ENCODE measurements around the gene EFL1. TPM values are rescaled to one million over a fixed set of nuclear protein-coding genes. Genes with fewer than 3 reads are reported as not detected.

Gene EFL1
- polyA plus RNA-seq, 1 donor from 2014 or later = 16.8 TPM

- Histone ChIP-seq H2AFZ (ENCODE audit: low read depth, low read length) (no peak overlapping the region), H3K9ac (ENCODE audit: low read length) (no peak overlapping the region), H3K36me3 (ENCODE audit: insufficient read depth, low read length) (no peaks in the 10 kb centered on the region), H3K27ac (ENCODE audit: low read length) (no peak overlapping the region), H3K27me3 (ENCODE audit: insufficient read depth, low read depth, low read length) (no peaks in the 10 kb centered on the region), H4K20me1 (ENCODE audit: insufficient read depth) (no peaks in the 10 kb centered on the region), H3K79me2 (replicated peaks; ENCODE audit: insufficient read depth, low read length) (no peaks in the 10 kb centered on the region), H3K9me3 (ENCODE audit: low read length) (no peaks in the 10 kb centered on the region), H3K4me2 (ENCODE audit: low read length) (no peak overlapping the region), H3K4me3 (ENCODE audit: low read length) (no peak overlapping the region), H3F3A (ENCODE audit: insufficient read depth, low read length, poor library complexity, severe bottlenecking) (no peaks in the 10 kb centered on the region), H3K9me2 (ENCODE audit: insufficient read depth, low read length) (no peaks in the 10 kb centered on the region)
- no peak for TF ChIP-seq EZH2 (IDR thresholded peaks at IDR 0.05; ENCODE audit: borderline replicate concordance, insufficient read depth, low read length, poor library complexity, severe bottlenecking)
- TF ChIP-seq EP300 (conservative IDR thresholded peaks at IDR 0.05; ENCODE audit: poor library complexity, severe bottlenecking) = no peak
- no peak for TF ChIP-seq POLR2AphosphoS5 (IDR thresholded peaks at IDR 0.05)
Measured at GRCh38 chr15:82132096-82132495, 130.4 kb downstream of the EFL1 start.

- Histone ChIP-seq H2AFZ (ENCODE audit: low read depth, low read length) (no peak overlapping the region), H3K4me3 (ENCODE audit: low read length) (no peak overlapping the region), H3K36me3 (ENCODE audit: insufficient read depth, low read length) (no peaks in the 10 kb centered on the region), H3K27me3 (ENCODE audit: insufficient read depth, low read depth, low read length) (no peaks in the 10 kb centered on the region), H3K9ac (ENCODE audit: low read length) (no peak overlapping the region), H4K20me1 (ENCODE audit: insufficient read depth) (no peaks in the 10 kb centered on the region), H3K9me3 (ENCODE audit: low read length) (no peaks in the 10 kb centered on the region), H3K9me2 (ENCODE audit: insufficient read depth, low read length) (no peaks in the 10 kb centered on the region), H3K27ac (ENCODE audit: low read length) (no peak overlapping the region), H3F3A (ENCODE audit: insufficient read depth, low read length, poor library complexity, severe bottlenecking) (no peaks in the 10 kb centered on the region), H3K79me2 (replicated peaks; ENCODE audit: insufficient read depth, low read length) (no peaks in the 10 kb centered on the region), H3K4me2 (ENCODE audit: low read length) (no peak overlapping the region)
- TF ChIP-seq RAD21 (conservative IDR thresholded peaks at IDR 0.05) (no peak), MXI1 (conservative IDR thresholded peaks at IDR 0.05; ENCODE audit: poor library complexity, severe bottlenecking) (no peak), POLR2AphosphoS5 (IDR thresholded peaks at IDR 0.05) (no peak)
Measured at GRCh38 chr15:82130248-82130647, 132.3 kb downstream of the EFL1 start.

GRCh38 chr15:82129761-82130160 lies 132.8 kb downstream of the EFL1 start:
- no peaks in the 10 kb centered on the region for H3K27me3 ChIP-seq (ENCODE audit: insufficient read depth, low read depth, low read length)
- H3K36me3 ChIP-seq (ENCODE audit: insufficient read depth, low read length) = no peaks in the 10 kb centered on the region
- H4K20me1 ChIP-seq (ENCODE audit: insufficient read depth) = no peaks in the 10 kb centered on the region
- no peak overlapping the region for H2AFZ ChIP-seq (ENCODE audit: low read depth, low read length)
- no peaks in the 10 kb centered on the region for H3F3A ChIP-seq (ENCODE audit: insufficient read depth, low read length, poor library complexity, severe bottlenecking)
- H3K9ac ChIP-seq (ENCODE audit: low read length) = no peak overlapping the region
- no peak overlapping the region for H3K4me2 ChIP-seq (ENCODE audit: low read length)
- no peak overlapping the region for H3K4me3 ChIP-seq (ENCODE audit: low read length)
- no peak for TF ChIP-seq RAD21 (conservative IDR thresholded peaks at IDR 0.05)
- TF ChIP-seq SMC3 (conservative IDR thresholded peaks at IDR 0.05; ENCODE audit: poor library complexity) = no peak
- TF ChIP-seq TAF1 (IDR thresholded peaks at IDR 0.05; ENCODE audit: low read depth) = no peak
- no peak for TF ChIP-seq EP300 (conservative IDR thresholded peaks at IDR 0.05; ENCODE audit: poor library complexity, severe bottlenecking)
- no peak for TF ChIP-seq EZH2 (IDR thresholded peaks at IDR 0.05; ENCODE audit: borderline replicate concordance, insufficient read depth, low read length, poor library complexity, severe bottlenecking)
- TF ChIP-seq MXI1 (conservative IDR thresholded peaks at IDR 0.05; ENCODE audit: poor library complexity, severe bottlenecking) = no peak
- no peak for TF ChIP-seq REST (IDR thresholded peaks at IDR 0.05; ENCODE audit: borderline replicate concordance)
- no peak for TF ChIP-seq POLR2AphosphoS5 (IDR thresholded peaks at IDR 0.05)
- TF ChIP-seq CTCF (IDR thresholded peaks at IDR 0.05; ENCODE audit: poor library complexity, severe bottlenecking) = no peak
- H3K27ac ChIP-seq (ENCODE audit: low read length) = no peak overlapping the region
- H3K9me3 ChIP-seq (ENCODE audit: low read length) = no peaks in the 10 kb centered on the region
- no peaks in the 10 kb centered on the region for H3K9me2 ChIP-seq (ENCODE audit: insufficient read depth, low read length)
- H3K79me2 ChIP-seq (replicated peaks; ENCODE audit: insufficient read depth, low read length) = no peaks in the 10 kb centered on the region
